Measurements from ENCODE around the gene CYP19A1.

DNA sequence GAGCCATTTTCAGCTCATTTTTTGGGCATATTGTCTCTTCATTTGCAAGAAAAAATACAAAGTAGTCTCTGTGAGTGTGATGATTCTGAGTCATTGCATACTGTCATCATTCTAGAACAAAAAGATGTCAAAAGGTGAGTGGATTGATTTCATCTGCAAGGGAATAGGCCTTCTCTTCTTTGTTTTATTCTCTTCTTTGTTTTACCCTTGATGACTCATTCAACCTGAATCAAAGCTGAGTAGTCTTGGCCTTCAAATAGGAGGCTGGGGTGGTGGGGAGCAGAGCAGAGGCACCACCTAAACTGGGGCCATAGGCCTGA, 25.4 kb downstream of the CYP19A1 start:
- TF ChIP-seq, protein P1, sequence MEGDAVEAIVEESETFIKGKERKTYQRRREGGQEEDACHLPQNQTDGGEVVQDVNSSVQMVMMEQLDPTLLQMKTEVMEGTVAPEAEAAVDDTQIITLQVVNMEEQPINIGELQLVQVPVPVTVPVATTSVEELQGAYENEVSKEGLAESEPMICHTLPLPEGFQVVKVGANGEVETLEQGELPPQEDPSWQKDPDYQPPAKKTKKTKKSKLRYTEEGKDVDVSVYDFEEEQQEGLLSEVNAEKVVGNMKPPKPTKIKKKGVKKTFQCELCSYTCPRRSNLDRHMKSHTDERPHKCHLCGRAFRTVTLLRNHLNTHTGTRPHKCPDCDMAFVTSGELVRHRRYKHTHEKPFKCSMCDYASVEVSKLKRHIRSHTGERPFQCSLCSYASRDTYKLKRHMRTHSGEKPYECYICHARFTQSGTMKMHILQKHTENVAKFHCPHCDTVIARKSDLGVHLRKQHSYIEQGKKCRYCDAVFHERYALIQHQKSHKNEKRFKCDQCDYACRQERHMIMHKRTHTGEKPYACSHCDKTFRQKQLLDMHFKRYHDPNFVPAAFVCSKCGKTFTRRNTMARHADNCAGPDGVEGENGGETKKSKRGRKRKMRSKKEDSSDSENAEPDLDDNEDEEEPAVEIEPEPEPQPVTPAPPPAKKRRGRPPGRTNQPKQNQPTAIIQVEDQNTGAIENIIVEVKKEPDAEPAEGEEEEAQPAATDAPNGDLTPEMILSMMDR (IDR thresholded peaks at IDR 0.05 in 2 of 3, conservative IDR thresholded peaks at IDR 0.05 in 1 of 3; ENCODE audit: borderline replicate concordance in 1 of 3, insufficient read depth in 1 of 3, low read depth in 2 of 3, low read length in 2 of 3): no peak
- TF ChIP-seq EGR1 (IDR thresholded peaks at IDR 0.05; ENCODE audit: low read depth) (no peak), FOSL1 (IDR thresholded peaks at IDR 0.05; ENCODE audit: low read depth) (peak; percentile 54)
- TF ChIP-seq, protein P2, sequence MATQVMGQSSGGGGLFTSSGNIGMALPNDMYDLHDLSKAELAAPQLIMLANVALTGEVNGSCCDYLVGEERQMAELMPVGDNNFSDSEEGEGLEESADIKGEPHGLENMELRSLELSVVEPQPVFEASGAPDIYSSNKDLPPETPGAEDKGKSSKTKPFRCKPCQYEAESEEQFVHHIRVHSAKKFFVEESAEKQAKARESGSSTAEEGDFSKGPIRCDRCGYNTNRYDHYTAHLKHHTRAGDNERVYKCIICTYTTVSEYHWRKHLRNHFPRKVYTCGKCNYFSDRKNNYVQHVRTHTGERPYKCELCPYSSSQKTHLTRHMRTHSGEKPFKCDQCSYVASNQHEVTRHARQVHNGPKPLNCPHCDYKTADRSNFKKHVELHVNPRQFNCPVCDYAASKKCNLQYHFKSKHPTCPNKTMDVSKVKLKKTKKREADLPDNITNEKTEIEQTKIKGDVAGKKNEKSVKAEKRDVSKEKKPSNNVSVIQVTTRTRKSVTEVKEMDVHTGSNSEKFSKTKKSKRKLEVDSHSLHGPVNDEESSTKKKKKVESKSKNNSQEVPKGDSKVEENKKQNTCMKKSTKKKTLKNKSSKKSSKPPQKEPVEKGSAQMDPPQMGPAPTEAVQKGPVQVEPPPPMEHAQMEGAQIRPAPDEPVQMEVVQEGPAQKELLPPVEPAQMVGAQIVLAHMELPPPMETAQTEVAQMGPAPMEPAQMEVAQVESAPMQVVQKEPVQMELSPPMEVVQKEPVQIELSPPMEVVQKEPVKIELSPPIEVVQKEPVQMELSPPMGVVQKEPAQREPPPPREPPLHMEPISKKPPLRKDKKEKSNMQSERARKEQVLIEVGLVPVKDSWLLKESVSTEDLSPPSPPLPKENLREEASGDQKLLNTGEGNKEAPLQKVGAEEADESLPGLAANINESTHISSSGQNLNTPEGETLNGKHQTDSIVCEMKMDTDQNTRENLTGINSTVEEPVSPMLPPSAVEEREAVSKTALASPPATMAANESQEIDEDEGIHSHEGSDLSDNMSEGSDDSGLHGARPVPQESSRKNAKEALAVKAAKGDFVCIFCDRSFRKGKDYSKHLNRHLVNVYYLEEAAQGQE (IDR thresholded peaks at IDR 0.05; ENCODE audit: low read depth): no peak
